ENCODE data around the gene ZFAND6.
"Not testable (repeated sequence)": the region's sequence is repeated elsewhere in the genome, so short reads cannot be mapped to it uniquely, and the experiment has no call there.

The ZFAND6 gene

DNA sequence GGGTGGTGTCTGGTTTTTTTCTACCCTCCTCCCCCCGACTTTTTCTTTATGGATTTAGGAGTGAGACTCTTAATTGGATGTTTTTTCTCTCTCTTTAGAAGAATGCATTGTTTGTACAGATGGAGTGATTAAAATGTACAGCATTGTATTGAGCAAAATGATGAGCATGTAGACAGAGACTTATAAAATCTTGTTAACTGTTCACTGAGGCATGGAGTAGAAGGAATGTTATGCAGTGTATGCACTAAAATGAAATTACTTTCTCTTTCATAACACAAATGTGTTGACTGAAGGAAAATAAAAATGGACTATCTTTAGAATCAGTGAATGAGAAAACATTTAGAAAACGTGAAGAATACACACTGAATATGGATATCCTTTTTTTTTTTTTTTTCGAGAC lies 39.8 kb downstream of the ZFAND6 start:
- DNase-seq (ENCODE audit: low read depth in 3 of 3) = no peak

DNA sequence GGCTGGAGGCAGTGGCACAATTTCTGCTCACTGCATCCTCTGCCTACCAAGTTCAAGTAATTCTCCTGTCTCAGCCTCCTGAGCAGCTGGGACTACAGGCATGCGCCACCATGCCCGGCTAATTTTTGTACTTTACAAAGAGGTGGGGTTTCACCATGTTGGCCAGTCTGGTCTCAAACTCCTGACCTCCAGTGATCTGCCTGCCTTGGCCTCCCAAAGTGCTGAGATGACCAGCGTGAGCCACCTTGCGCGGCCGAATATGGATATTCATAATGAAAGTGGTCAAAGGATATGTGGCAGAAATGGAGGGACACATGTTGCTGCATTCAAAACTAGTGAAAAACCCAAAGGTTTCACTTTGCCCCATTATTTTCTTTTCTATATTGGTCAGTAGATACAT lies 40.2 kb downstream of the ZFAND6 start:
- not testable (repeated sequence) for DNase-seq (ENCODE audit: low read depth in 3 of 3)

DNA sequence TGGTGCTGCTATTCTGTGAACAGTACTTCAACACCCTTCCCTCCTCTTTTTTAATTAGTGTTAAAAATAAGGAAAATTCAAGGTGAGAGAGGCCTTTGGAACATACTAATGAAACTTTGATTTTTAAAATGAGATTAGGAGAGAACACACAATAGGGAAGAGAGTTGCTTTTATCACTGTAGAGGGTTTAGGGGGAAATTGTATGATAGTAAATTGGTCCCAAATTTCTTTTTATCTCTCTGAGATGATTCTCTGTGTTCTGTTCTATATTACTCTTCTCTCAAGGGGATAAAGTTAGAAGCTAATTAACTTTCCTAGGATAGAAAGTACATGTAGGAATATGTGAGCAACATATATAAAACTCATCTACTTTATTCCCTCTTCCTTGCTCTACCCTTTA lies 40.8 kb downstream of the ZFAND6 start:
- DNase-seq (ENCODE audit: low read depth in 3 of 3) = no peak

DNA sequence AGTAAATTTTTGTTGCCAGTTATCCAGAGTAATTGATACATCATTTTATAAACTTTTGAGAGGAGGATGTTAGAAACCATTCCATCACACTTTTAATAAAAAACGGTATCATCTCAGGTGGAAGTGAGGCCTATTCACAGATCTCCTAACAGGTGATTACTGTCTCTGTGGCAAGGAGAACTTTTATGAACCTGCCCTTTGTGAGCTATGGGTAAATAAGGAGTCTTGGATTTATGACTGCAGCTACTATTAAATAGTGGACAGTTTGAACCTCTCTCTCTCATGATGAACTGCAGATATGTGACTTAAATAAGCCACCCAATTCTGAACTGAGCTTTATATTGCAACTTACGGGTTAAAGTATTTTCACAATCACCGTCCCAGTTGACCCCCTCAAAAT lies 45.7 kb downstream of the ZFAND6 start:
- DNase-seq (ENCODE audit: low read depth in 3 of 3) = no peak

DNA sequence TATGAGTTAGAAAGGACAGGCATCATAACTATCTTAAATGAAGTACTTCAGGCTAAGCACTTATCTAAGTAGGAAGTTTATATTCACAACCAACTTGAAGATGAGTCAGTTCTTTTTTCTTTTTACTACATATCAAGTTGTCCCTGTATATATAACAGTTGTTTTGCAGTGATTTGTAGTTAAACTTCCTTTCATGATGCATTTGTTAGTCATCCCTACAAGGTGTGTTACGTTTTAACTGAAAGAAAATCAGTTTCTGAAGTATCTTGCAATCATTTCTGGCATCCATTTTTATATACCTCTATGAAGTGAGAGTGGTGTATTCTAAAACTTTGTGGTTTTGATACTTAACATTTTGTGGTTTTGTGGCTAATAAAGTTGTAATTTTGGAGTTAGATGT lies 46.1 kb downstream of the ZFAND6 start:
- DNase-seq (ENCODE audit: low read depth in 3 of 3) = no peak

DNA sequence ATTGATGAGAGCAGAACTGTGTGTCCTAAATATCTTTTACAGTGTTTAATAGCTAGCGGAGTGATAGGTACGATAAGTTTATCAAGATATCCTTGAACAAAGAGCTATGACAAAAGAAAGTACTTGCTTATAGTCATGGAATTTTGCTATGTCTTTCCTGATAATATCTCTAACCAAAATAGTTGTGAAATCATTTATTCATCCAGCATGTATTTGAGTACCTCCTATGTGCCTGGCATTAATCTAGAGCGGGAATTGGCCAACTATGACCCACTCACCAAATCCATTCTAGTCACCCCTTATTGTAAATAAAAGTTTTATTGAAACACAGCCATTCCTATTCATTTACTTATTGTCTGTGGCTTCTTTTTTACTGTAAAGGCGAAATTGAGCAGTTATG lies 46.6 kb downstream of the ZFAND6 start:
- DNase-seq (ENCODE audit: low read depth in 3 of 3) = no peak

DNA sequence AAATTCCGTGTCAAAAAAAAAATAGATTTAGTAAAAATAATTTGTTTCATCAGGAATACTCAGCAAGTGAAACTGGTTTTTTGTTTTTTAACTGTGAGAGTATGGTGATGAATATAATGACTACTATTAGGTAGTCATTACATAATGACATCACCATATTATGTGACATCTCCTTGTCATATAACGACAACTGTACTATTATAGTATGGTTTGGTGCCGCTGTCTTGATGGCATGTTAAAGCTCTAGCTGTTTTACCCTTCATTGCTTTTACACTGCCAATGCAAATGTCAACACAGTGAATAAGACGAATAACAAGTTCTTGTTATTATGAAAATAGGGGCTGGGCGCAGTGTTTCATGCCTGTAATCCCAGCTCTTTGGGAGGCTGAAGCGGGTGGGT lies 47.7 kb downstream of the ZFAND6 start:
- DNase-seq (ENCODE audit: low read depth in 3 of 3) = no peak

DNA sequence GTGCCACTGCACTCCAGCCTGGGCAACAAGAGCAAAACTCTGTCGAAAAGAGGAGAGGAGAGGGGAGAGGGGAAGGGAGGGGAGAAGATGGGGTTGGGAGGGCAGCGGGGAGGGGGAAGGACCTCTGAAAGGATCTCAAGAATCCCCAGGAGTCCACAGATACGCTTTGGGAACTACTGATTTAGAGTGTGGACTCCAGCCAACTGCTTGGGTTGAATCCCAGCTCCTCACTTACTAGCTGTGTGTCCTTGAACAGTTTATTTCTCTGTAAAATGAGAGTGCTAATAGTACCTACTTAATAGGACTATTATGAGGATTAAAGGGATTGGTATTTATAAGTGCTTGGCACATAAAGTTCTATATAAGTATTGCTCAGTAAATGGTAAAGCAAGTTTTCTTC lies 48.3 kb downstream of the ZFAND6 start:
- DNase-seq (ENCODE audit: low read depth in 3 of 3) = no peak

DNA sequence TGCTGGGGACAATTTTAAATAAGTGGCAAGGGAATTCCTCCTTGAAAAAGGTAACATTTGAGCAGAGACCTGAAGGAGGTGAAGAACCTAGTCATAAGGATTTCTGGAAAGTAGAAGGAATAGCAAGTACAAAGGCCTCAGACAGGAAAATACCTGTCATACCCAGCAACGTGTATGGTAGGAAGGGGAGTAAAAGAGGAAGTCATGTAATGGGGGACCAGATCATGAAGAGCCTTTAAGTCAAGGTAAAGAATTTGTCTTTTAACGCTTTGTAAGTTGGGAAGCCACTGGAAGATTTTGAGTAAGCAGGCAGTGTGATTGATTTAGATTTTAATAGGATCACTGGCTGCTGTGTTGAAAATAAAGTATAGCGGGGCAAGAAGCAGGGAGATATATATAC lies 49.9 kb downstream of the ZFAND6 start:
- no peak for DNase-seq (ENCODE audit: low read depth in 3 of 3)

DNA sequence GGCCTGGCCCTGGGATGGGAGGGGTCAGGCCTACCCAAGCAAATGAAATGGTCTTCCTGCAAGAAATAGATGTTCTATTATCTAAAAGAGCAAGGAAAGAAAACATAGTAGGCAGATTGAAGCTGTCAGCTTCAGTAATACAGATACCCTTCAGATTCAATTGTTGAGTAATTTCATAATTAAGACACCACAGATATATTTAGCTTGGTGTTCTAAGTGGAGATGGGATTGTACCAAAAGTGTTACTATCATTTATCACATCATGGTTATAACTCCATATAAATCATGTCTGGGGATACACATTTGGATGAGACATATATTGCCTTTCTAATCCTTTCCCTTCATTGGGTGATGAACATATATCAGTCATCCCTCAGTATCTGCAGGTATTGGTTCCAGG lies 51.4 kb downstream of the ZFAND6 start:
- DNase-seq (ENCODE audit: low read depth in 3 of 3) = no peak

DNA sequence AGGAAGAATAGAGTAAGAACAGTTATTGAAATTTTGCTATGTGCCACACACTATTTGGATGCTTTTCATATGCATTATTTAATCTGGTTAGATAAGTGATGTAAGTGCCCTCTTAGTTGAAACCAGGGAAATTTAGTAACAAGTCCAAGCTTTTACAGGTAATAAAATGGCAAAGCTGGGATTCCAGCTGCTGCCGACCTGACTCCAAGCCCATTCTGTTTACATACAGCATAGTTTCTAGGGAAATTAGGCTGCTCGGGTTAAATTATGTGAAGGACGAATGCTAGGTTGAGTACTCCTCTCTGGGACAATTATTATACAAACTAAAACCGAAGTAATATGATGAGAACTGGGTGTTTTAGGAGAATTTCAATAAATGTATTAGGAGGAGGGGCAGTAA lies 54.6 kb downstream of the ZFAND6 start:
- DNase-seq (ENCODE audit: low read depth in 3 of 3) = no peak

DNA sequence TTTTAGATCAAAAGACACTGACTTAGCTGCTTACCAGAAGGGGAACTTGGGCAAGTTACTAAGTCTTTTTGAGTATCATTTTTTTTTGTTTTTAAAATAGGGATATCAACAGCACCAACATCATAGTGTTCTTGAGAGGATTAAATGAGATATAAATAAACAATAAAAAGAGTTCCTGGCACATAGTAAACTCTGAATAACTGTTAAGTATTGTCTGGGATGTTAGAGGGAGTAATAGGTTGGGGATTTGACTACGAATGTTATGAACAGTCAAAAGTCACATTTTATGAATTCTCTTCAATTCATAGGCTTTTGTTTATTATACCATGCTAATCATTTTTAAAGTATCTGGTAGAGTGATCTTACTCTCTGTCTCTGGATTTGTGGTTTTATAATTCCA lies 55.5 kb downstream of the ZFAND6 start:
- no peak for DNase-seq (ENCODE audit: low read depth in 3 of 3)

DNA sequence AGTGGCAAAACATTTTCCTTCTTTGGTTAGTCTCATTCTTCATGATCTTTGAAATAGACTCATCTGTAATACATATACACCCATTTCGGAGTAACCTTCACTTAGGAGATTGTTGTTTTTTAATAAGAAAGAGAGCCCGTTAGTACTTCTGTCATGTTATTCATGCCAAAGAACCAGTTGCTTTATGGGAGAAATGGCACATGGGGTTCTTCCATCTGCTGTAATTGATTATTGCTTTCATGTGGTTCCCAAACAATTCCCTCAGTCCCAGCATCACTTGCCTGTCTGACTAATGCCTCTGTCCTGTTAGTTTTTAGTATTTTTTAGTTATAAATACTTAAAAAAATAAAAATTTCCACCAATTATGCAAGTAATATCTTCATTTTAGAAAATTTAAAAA lies 59.5 kb downstream of the ZFAND6 start:
- no peak for DNase-seq (ENCODE audit: low read depth in 3 of 3)

DNA sequence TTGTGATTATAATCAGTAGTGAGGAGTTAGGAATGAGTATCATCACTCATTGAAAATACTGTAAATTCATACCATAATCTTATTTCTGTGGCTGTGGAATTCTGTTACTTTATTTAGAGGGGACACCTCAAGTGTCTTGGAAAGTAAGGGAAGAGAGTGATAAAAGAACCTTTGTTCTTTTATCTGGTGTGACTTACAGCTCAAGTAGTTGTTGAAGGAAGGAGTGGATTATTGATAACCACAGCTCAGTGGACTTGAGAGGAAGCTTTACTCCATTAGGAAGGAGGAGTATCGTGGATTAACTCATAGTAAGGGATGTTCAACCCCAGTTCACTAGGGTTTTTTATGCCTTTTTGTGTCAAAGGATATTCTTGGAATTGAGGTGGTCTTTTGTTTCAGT lies 61.2 kb downstream of the ZFAND6 start:
- DNase-seq (ENCODE audit: low read depth in 3 of 3) = no peak

DNA sequence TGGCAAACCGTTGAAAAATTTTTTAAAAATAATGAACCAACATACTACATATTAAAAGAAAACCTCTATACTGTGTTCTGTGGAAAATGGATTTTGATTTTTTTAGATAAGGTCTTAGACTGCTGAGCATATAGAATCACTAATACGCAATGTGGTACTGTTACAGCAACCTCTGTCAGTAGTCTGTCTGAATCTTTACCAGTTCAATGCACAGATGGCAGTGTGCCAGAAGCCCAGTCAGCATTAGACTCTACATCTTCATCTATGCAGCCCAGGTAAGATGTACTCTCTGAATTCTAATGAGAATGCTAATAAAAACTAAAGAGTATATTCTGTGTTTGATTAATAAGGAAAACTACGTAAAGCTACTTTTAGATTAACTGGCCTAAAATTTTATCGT lies 62.1 kb downstream of the ZFAND6 start:
- no peak for DNase-seq (ENCODE audit: low read depth in 3 of 3)

DNA sequence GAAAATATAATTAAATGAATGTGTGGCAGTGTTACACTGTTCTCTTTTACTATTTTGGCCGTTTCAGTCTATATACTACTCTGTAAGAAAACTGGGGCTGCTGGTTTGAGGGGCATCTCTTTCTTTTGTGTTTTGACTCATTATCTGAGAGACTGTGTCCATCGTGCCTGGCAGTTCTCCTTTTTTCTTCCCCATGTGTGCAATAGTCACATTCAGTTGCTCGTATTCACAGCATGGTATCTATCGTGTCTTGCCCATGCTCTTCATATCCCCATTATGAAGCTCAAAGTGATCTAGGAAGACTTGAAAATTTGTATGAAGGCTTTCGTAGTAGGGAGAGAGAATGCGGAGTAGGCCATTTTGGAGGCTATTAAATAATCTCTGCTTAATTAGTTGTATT lies 63.6 kb downstream of the ZFAND6 start:
- no peak for DNase-seq (ENCODE audit: low read depth in 3 of 3)

DNA sequence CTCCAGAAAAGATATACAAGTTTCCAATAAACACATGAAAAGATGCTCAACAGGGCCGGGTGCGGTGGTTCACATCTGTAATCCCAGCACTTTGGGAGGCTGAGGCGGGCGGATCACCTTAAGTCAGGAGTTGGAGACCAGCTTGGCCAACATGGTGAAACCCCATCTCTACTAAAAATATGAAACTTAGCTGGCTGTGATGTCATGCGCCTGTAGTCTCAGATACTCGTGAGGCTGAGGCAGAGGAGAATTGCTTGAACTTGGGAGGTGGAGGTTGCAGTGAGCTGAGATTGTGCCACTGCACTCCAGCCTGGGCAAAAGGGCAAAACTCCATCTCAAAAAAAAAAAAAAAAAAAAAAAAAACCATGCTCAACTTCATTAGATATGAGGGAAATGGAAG lies 67.8 kb downstream of the ZFAND6 start:
- not testable (repeated sequence) for DNase-seq (ENCODE audit: low read depth in 3 of 3)

DNA sequence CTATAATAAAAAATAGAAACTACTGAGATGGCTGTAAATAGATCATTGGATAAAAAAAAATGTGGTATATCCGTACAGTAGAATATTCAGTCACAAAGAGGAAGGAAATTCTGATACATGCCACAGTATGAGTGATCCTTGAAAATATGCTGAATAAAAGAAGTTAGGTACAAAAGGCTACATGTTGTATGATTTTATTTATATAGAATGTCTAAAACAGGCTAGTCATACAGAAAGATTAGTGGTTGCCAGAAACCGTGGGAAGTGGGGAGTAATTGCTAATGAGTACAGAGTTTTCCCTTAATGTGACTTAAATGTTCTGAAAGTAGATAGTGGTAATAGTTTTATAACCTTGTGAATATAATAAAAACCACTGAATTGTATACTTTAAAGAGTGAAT lies 68.4 kb downstream of the ZFAND6 start:
- DNase-seq (ENCODE audit: low read depth in 3 of 3) = no peak

DNA sequence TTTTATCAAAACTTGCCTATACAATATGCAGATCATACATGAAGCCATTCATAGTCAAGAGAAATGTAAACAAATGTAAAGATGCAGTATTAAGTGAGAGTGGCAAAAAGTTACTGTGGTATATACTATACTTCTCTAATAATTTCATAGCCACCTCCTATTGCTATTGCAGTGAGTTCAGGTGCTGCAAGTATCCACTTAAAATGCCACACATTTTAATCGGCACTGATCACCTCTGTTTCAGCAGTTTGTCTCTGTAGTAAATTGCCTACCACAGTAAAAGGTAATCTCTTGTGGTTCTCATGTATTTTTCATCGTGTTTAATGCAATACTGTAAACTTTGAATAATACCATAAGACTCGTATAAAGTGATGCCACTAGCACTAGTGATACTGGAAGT lies 72.9 kb downstream of the ZFAND6 start:
- no peak for DNase-seq (ENCODE audit: low read depth in 3 of 3)

DNA sequence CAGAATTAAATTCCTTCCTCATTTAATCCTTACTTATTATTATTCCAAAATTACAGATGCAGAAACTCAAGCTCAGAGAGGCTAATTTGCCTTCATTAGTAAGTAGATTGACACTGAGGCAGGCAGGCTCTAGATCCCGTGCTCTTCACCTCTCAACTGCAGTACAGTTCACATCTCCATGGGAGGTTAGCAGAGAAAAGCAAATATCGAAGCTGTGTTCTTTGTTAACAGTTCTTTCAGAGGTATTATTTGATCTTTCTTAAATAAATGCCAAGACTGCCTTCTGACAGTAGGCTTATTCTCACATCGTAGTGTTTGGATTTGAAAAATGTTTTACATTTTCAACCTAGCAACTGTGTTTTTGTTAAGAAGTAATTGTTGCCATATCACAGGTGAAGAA lies 77.4 kb downstream of the ZFAND6 start:
- no peak for DNase-seq (ENCODE audit: low read depth in 3 of 3)

DNA sequence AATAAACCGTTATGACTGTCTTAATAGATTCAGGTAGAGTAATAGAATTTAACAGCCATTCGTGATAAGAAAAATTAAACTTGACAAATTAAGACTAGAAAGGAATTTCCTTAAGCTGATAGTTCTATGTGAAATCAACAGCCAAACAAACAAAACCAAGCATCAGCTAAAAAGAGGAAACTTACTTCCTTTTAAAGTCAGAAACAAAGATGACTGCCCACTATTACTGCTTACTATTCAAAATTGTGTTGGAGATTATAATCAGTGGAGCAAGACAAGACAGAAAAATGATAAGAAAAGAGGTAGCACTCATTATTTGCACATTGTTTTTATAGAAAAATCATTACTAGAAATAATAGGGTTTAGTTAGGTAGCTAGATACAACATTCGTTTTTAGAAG lies 79.5 kb downstream of the ZFAND6 start:
- DNase-seq (ENCODE audit: low read depth in 3 of 3) = no peak

DNA sequence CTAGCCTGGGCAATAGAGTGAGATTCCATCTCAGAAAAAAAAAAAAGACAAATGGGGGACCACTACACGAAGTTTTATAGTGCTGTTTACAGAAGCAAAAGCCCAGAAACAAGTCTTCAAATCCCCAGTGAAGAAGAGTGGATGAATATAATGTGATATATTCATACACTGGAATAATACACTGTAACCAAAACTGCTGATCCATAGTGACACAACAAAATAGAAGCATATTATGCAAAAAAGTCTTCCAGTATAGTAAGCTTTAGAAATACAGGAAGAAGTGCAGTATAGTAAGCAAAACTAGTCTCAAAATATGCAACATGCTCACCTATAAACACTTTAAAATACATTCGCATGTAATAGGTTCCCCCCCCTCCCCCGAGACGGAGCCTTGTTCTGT lies 81.4 kb downstream of the ZFAND6 start:
- DNase-seq (ENCODE audit: low read depth in 3 of 3) = no peak

DNA sequence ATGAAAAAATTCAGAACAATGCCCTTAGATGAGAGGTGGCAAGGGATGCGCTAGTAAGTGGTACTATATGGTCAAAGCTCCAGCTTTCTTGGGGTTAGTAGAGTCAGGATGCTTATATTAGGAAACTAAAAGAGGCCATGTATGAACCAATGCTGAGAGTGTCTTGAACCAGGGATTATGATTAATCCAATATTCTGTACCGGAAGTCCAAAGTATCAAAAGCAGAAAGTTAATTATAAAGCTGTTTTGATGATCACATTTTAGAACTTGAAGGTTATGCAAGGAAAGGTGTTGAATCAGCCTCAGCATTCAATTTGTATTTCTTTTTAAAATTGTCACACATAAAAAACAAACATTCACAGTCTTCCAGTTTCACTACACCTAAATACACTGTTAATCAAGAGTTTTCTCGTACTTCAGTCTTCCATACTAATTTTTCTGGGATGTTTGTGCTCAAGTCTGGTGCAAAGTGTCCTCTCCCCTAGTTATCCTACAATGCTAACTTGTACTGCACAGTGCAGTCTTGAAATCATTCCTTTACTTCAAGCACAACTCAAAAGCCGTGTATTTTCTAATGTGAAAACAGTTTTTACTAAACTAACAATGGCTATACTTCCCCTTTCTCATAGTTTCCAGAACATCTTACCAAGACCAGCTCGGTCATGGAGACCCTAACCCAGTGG lies 82.6 kb downstream of the ZFAND6 start:
- no peak for DNase-seq (ENCODE audit: low read depth in 3 of 3)

DNA sequence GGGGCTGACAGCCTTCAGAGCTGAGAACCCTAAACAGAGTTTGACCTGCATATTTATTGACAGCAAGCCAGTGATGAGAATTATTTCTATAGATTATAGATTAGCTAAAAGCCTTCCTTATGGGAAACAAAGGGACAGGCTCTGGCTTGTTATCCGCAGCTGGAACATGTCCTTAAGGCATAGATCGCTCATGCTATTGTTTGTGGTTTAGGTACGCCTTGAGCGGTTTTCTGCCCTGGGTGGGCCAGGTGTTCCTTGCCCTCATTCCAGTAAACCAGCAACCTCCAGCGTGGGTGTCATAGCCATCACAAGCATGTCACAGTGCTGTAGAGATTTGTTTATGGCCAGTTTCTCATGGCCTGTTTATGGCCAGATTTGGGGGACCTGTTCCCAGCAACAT lies 83.2 kb downstream of the ZFAND6 start:
- DNase-seq (ENCODE audit: low read depth in 3 of 3) = no peak

DNA sequence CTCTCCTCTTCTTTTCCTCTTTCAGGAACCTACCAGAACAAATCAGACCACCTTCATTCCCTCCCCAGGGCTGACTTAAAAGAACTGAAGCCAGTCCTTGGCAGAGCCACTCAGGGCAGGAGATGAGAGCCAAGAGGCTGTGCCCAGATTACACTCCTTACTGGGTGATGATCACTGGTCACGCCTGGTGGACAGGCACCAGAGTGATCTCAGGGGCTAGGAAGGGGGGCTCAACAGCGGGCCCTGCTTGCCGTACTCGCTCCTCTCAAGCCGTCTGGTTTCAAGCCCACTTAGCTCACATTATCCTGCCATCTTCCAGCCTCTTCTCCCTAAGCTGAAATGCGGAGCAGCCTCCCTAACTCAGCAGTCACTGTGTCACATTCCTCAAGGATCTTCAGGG lies 91.7 kb downstream of the ZFAND6 start:
- DNase-seq (ENCODE audit: low read depth in 3 of 3) = no peak
